ENCODE data around the gene ZNF565.

ZNF565 gene

GRCh38 chr19:36149673-36150406 lies 64.6 kb downstream of the ZNF565 start:
- H3K4me3 ChIP-seq (ENCODE audit: low read depth, low read length), result no peak overlapping the region
- DNase-seq (ENCODE audit: low read depth), result no peak
- TF ChIP-seq, protein P1, sequence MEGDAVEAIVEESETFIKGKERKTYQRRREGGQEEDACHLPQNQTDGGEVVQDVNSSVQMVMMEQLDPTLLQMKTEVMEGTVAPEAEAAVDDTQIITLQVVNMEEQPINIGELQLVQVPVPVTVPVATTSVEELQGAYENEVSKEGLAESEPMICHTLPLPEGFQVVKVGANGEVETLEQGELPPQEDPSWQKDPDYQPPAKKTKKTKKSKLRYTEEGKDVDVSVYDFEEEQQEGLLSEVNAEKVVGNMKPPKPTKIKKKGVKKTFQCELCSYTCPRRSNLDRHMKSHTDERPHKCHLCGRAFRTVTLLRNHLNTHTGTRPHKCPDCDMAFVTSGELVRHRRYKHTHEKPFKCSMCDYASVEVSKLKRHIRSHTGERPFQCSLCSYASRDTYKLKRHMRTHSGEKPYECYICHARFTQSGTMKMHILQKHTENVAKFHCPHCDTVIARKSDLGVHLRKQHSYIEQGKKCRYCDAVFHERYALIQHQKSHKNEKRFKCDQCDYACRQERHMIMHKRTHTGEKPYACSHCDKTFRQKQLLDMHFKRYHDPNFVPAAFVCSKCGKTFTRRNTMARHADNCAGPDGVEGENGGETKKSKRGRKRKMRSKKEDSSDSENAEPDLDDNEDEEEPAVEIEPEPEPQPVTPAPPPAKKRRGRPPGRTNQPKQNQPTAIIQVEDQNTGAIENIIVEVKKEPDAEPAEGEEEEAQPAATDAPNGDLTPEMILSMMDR (conservative IDR thresholded peaks at IDR 0.05; ENCODE audit: low read depth, low read length), result no peak

GRCh38 chr19:36144624-36145023 lies 69.8 kb downstream of the ZNF565 start:
- no peak overlapping the region for H3K4me3 ChIP-seq (ENCODE audit: low read depth, low read length)
- TF ChIP-seq, protein P1 (conservative IDR thresholded peaks at IDR 0.05; ENCODE audit: low read depth, low read length), result no peak
- no peak for DNase-seq (ENCODE audit: low read depth)

- H3K4me3 ChIP-seq (ENCODE audit: low read depth, low read length), result no peak overlapping the region
- no peak for DNase-seq (ENCODE audit: low read depth)
- TF ChIP-seq, protein P1 (conservative IDR thresholded peaks at IDR 0.05; ENCODE audit: low read depth, low read length), result no peak
These were observed 72.0 kb downstream of the ZNF565 start for GRCh38 chr19:36142496-36142895.

DNA sequence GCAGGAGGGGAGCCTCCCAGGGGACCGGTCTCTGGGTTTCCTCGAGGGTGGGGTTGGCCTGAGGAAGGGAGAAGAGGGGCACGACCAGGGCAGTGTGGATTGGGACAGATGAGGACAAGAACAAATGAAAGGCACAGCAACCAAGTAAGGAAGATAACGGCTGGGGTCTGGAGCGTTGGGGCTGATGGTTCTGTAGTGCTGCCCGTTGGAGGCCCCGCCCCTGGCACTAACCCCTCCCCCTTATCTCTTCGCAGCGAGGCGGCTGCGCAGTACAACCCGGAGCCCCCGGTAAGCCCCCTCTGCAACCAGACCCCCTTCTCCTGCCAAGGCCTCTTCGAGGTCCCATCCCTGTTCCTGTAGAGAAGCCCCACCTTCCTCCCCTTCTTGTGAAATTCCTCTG lies 72.4 kb downstream of the ZNF565 start:
- no peak for DNase-seq (ENCODE audit: low read depth)
- TF ChIP-seq, protein P1 (conservative IDR thresholded peaks at IDR 0.05; ENCODE audit: low read depth, low read length), result no peak
- no peak overlapping the region for H3K4me3 ChIP-seq (ENCODE audit: low read depth, low read length)

GRCh38 chr19:36141039-36141927 lies 73.2 kb downstream of the ZNF565 start:
- peak; percentile 90 for DNase-seq (ENCODE audit: low read depth)
- TF ChIP-seq, protein P1 (conservative IDR thresholded peaks at IDR 0.05; ENCODE audit: low read depth, low read length), result no peak
- H3K4me3 ChIP-seq (ENCODE audit: low read depth, low read length), result peak overlapping the region; percentile 75

DNA sequence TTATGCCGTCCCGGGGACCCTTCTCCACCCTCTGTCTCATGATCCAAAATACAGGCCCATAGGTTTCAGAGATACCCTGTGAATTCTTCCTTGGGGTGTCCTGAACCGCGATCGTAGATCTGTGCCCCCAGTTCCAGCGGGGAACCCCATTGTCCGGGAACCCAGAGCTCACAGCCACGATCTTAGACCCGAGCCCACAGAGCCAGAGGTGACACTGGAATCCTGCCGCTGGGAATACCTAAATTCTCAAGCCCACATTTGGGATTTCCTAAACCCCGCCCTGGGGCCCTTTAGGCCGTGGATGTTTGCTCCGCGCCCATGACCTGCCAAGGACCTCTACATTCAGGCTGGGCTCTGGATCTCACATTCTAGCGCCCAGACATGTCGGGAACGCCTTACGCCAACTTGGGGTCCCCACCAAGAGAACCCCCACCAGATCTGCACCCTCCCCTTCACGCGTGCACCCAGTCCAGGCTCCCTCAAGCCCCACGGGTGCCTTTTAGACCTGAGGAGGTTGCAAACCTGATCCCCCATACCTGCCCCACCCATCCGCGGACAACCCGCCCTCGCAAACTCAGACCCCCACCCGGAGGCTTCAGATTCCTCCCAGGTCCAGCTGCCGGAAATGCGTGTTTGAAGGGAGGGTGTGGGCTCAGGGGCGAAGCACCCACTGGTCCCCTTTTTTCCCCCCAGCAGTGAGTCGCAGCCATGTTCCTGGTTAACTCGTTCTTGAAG lies 74.0 kb downstream of the ZNF565 start:
- TF ChIP-seq, protein P1 (conservative IDR thresholded peaks at IDR 0.05; ENCODE audit: low read depth, low read length), result no peak
- DNase-seq (ENCODE audit: low read depth), result peak; percentile 64
- peak overlapping the region; percentile 75 for H3K4me3 ChIP-seq (ENCODE audit: low read depth, low read length)

Data from choroid plexus epithelial cell (primary cell).